Measurements from ENCODE around the gene GUCY2F.

The GUCY2F gene

DNA sequence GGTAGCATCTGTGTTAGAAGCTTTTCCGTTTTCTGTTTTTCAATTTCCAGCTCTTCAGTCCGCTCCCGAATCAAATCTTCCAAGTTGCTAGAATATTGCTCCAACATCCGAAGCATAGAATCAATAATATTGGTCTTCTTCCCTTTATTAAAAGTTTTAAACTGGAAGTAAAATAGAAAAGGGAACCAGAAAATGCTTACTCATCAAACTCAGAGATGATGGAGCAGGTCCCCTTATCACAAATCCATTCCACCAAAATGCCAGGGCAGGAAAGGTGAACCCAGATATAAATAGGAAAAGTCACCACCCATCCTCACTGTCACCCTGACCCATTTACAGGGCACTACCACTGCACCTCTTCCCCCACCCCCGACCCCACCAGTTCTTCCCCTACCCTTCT lies 89.0 kb downstream of the GUCY2F start:
- no peaks in the 10 kb centered on the region for H3K4me1 ChIP-seq (ENCODE audit: control insufficient read depth, insufficient read depth, low read length)
- no peaks in the 10 kb centered on the region for H3K36me3 ChIP-seq (ENCODE audit: insufficient read depth, low read length)
- H3K9ac ChIP-seq (ENCODE audit: low read depth, low read length) = no peak overlapping the region
- no peaks in the 10 kb centered on the region for H3K9me3 ChIP-seq (replicated peaks; ENCODE audit: low read length)
- H3K27me3 ChIP-seq (ENCODE audit: control insufficient read depth, insufficient read depth, low read length) = peaks cover 76% of the 10 kb centered on the region
- H3K4me2 ChIP-seq (ENCODE audit: low read length) = no peak overlapping the region
- H3K4me3 ChIP-seq (ENCODE audit: low read length) = no peak overlapping the region

DNA sequence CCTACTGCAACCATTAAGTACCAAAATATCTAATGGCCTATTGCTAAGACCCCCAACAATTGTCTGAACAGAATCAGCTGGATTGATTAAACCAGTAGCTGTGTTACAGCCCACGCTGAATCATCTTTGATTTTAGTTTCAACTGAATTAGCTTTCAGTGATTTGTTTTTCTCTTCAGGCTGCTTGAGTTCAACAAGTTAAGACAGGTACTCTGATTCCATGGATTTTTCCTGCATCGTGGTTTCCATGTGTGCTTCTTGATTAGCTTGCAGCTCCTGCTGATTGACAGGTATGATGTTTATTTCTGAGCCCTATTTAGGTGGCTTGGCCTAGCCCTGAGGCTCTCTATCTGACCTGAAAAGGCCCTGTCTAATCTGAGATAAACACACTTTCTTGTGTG lies 91.3 kb downstream of the GUCY2F start:
- Histone ChIP-seq H3K36me3 (ENCODE audit: insufficient read depth, low read length) (no peaks in the 10 kb centered on the region), H3K4me2 (ENCODE audit: low read length) (no peak overlapping the region), H3K9ac (ENCODE audit: low read depth, low read length) (no peak overlapping the region), H3K4me1 (ENCODE audit: control insufficient read depth, insufficient read depth, low read length) (no peaks in the 10 kb centered on the region), H3K9me3 (replicated peaks; ENCODE audit: low read length) (no peaks in the 10 kb centered on the region), H3K27me3 (ENCODE audit: control insufficient read depth, insufficient read depth, low read length) (peaks cover 78% of the 10 kb centered on the region), H3K4me3 (ENCODE audit: low read length) (no peak overlapping the region)

GRCh38 chrX:109389917-109390316 lies 92.0 kb downstream of the GUCY2F start:
- Histone ChIP-seq H3K4me2 (ENCODE audit: low read length) (no peak overlapping the region), H3K9me3 (replicated peaks; ENCODE audit: low read length) (no peaks in the 10 kb centered on the region), H3K36me3 (ENCODE audit: insufficient read depth, low read length) (no peaks in the 10 kb centered on the region), H3K4me3 (ENCODE audit: low read length) (no peak overlapping the region), H3K9ac (ENCODE audit: low read depth, low read length) (no peak overlapping the region), H3K4me1 (ENCODE audit: control insufficient read depth, insufficient read depth, low read length) (no peaks in the 10 kb centered on the region), H3K27me3 (ENCODE audit: control insufficient read depth, insufficient read depth, low read length) (peaks cover 75% of the 10 kb centered on the region)

- Histone ChIP-seq H3K9ac (ENCODE audit: low read depth, low read length) (no peak overlapping the region), H3K4me3 (ENCODE audit: low read length) (no peak overlapping the region), H3K4me2 (ENCODE audit: low read length) (no peak overlapping the region), H3K9me3 (replicated peaks; ENCODE audit: low read length) (no peaks in the 10 kb centered on the region), H3K36me3 (ENCODE audit: insufficient read depth, low read length) (no peaks in the 10 kb centered on the region), H3K27me3 (ENCODE audit: control insufficient read depth, insufficient read depth, low read length) (peaks cover 70% of the 10 kb centered on the region), H3K4me1 (ENCODE audit: control insufficient read depth, insufficient read depth, low read length) (no peaks in the 10 kb centered on the region)
Observed at GRCh38 chrX:109384699-109385098, 97.2 kb downstream of the GUCY2F start.

- Histone ChIP-seq H3K9ac (ENCODE audit: low read depth, low read length) (no peak overlapping the region), H3K27me3 (ENCODE audit: control insufficient read depth, insufficient read depth, low read length) (peaks cover 54% of the 10 kb centered on the region), H3K4me3 (ENCODE audit: low read length) (no peak overlapping the region), H3K36me3 (ENCODE audit: insufficient read depth, low read length) (no peaks in the 10 kb centered on the region), H3K4me2 (ENCODE audit: low read length) (no peak overlapping the region), H3K4me1 (ENCODE audit: control insufficient read depth, insufficient read depth, low read length) (no peaks in the 10 kb centered on the region), H3K9me3 (replicated peaks; ENCODE audit: low read length) (no peaks in the 10 kb centered on the region)
Observed at GRCh38 chrX:109382332-109382731, 99.6 kb downstream of the GUCY2F start.

DNA sequence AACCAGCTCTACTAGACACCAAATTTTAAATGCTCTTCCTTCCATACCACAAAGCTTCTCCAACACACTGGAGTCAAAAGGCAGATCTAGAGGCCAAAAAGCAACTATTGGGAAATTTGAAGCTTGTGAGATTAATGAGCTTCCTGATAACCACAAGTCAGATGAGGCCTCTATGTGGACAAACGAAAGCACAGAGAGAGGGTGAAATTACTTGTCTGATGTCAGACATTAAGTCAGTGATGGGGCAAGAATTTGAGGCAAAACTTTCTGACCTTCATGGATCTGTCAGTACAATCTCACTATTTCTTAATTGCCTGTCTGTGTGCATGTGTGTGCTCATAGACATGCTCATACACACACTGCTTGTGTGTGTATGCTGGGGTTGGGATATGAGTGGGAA lies 103.6 kb downstream of the GUCY2F start:
- H3K9me3 ChIP-seq (replicated peaks; ENCODE audit: low read length) = no peaks in the 10 kb centered on the region
- H3K4me3 ChIP-seq (ENCODE audit: low read length) = no peak overlapping the region
- no peak overlapping the region for H3K9ac ChIP-seq (ENCODE audit: low read depth, low read length)
- no peaks in the 10 kb centered on the region for H3K4me1 ChIP-seq (ENCODE audit: control insufficient read depth, insufficient read depth, low read length)
- no peaks in the 10 kb centered on the region for H3K36me3 ChIP-seq (ENCODE audit: insufficient read depth, low read length)
- H3K27me3 ChIP-seq (ENCODE audit: control insufficient read depth, insufficient read depth, low read length) = peaks cover 46% of the 10 kb centered on the region
- H3K4me2 ChIP-seq (ENCODE audit: low read length) = no peak overlapping the region

GRCh38 chrX:109374262-109374960 lies 107.5 kb downstream of the GUCY2F start:
- H3K9me3 ChIP-seq (replicated peaks; ENCODE audit: low read length) = no peaks in the 10 kb centered on the region
- peaks cover 19% of the 10 kb centered on the region for H3K27me3 ChIP-seq (ENCODE audit: control insufficient read depth, insufficient read depth, low read length)
- H3K4me2 ChIP-seq (ENCODE audit: low read length) = no peak overlapping the region

DNA sequence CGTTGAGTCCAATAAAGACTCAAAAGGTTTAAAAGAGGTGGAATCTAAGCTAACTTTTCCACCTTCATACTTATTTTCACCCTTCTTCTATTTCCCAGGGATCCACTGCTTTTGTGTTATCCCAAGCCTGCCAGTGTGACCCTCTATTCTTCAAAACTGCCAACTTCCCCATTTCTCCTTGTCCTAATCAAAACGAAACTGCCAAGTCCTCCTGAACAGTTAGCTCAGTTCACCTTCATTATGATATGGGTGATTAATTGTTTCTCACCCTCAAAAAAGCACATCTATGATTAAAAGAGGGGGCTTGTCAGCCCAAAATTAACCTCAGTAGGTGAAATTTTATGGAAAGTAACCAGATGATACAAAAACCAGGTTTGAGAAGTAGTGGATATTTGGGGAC lies 108.4 kb downstream of the GUCY2F start:
- H3K27me3 ChIP-seq (ENCODE audit: control insufficient read depth, insufficient read depth, low read length) = peaks cover 21% of the 10 kb centered on the region
- H3K36me3 ChIP-seq (ENCODE audit: insufficient read depth, low read length) = no peaks in the 10 kb centered on the region
- H3K9me3 ChIP-seq (replicated peaks; ENCODE audit: low read length) = no peaks in the 10 kb centered on the region
- no peak overlapping the region for H3K4me3 ChIP-seq (ENCODE audit: low read length)
- H3K4me1 ChIP-seq (ENCODE audit: control insufficient read depth, insufficient read depth, low read length) = no peaks in the 10 kb centered on the region
- no peak overlapping the region for H3K9ac ChIP-seq (ENCODE audit: low read depth, low read length)
- no peak overlapping the region for H3K4me2 ChIP-seq (ENCODE audit: low read length)

More at GRCh38 chrX:109374262-109374960, 107.5 kb downstream of the GUCY2F start:
- H3K9ac ChIP-seq (ENCODE audit: low read depth, low read length) = no peak overlapping the region
- no peaks in the 10 kb centered on the region for H3K36me3 ChIP-seq (ENCODE audit: insufficient read depth, low read length)
- H3K4me3 ChIP-seq (ENCODE audit: low read length) = no peak overlapping the region
- no peaks in the 10 kb centered on the region for H3K4me1 ChIP-seq (ENCODE audit: control insufficient read depth, insufficient read depth, low read length)

DNA sequence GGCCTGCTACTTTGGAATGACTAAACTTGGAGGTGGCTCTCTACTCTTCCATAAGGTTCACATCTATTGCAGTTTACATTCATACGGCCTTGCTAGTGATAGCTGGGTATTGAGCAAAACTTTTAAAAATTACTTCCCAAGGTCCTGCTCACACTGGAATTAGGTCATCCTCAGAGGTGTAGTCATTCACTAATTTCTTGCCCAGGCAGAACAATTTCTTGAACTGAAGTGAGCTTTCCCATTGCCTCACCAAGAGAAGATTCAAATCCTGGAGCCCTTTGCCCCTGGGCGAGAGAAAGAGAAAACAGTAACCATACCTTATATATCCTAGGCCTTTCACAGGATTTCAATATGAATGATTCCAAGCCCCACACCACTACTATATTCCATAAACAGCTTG lies 109.2 kb downstream of the GUCY2F start:
- H3K9me3 ChIP-seq (replicated peaks; ENCODE audit: low read length) = no peaks in the 10 kb centered on the region
- H3K27me3 ChIP-seq (ENCODE audit: control insufficient read depth, insufficient read depth, low read length) = peaks cover 21% of the 10 kb centered on the region
- H3K36me3 ChIP-seq (ENCODE audit: insufficient read depth, low read length) = no peaks in the 10 kb centered on the region
- H3K4me3 ChIP-seq (ENCODE audit: low read length) = no peak overlapping the region
- H3K4me1 ChIP-seq (ENCODE audit: control insufficient read depth, insufficient read depth, low read length) = no peaks in the 10 kb centered on the region
- no peak overlapping the region for H3K9ac ChIP-seq (ENCODE audit: low read depth, low read length)
- H3K4me2 ChIP-seq (ENCODE audit: low read length) = no peak overlapping the region

- H3K36me3 ChIP-seq (ENCODE audit: insufficient read depth, low read length) = no peaks in the 10 kb centered on the region
- no peak overlapping the region for H3K9ac ChIP-seq (ENCODE audit: low read depth, low read length)
- H3K4me3 ChIP-seq (ENCODE audit: low read length) = no peak overlapping the region
- H3K4me1 ChIP-seq (ENCODE audit: control insufficient read depth, insufficient read depth, low read length) = no peaks in the 10 kb centered on the region
- H3K9me3 ChIP-seq (replicated peaks; ENCODE audit: low read length) = no peaks in the 10 kb centered on the region
- H3K27me3 ChIP-seq (ENCODE audit: control insufficient read depth, insufficient read depth, low read length) = peaks cover 21% of the 10 kb centered on the region
- H3K4me2 ChIP-seq (ENCODE audit: low read length) = no peak overlapping the region
Observed at GRCh38 chrX:109372291-109372690, 109.6 kb downstream of the GUCY2F start.

DNA sequence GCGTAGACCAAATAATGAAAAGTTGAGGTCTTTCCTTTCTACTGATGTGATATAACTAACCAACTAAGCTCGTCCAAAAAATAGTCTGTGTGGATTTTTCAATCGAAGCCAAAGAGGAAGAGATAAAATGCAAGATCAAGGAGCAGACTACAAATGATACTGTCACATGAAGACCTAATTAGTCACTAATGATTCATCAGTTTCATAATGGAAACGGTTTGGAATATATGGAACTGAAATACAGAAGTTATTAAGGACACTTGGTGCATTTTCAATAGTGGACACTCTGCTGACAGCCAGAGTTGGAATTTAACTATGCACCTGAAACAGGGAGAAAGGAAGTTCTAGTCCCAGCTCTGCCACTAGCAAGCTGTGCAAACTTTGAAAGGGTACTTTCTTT lies 119.8 kb downstream of the GUCY2F start:
- Histone ChIP-seq H3K4me1 (ENCODE audit: control insufficient read depth, insufficient read depth, low read length) (no peaks in the 10 kb centered on the region), H3K9ac (ENCODE audit: low read depth, low read length) (no peak overlapping the region), H3K27me3 (ENCODE audit: control insufficient read depth, insufficient read depth, low read length) (peaks cover 12% of the 10 kb centered on the region), H3K4me2 (ENCODE audit: low read length) (no peak overlapping the region), H3K36me3 (ENCODE audit: insufficient read depth, low read length) (no peaks in the 10 kb centered on the region), H3K9me3 (replicated peaks; ENCODE audit: low read length) (no peaks in the 10 kb centered on the region), H3K4me3 (ENCODE audit: low read length) (no peak overlapping the region)

GRCh38 chrX:109360301-109360700 lies 121.6 kb downstream of the GUCY2F start:
- no peak overlapping the region for H3K4me3 ChIP-seq (ENCODE audit: low read length)
- no peak overlapping the region for H3K9ac ChIP-seq (ENCODE audit: low read depth, low read length)

More at GRCh38 chrX:109360301-109360700, 121.6 kb downstream of the GUCY2F start:
- Histone ChIP-seq H3K4me2 (ENCODE audit: low read length) (no peak overlapping the region), H3K36me3 (ENCODE audit: insufficient read depth, low read length) (no peaks in the 10 kb centered on the region), H3K4me1 (ENCODE audit: control insufficient read depth, insufficient read depth, low read length) (no peaks in the 10 kb centered on the region), H3K9me3 (replicated peaks; ENCODE audit: low read length) (no peaks in the 10 kb centered on the region), H3K27me3 (ENCODE audit: control insufficient read depth, insufficient read depth, low read length) (peaks cover 17% of the 10 kb centered on the region)
